Measurements from ENCODE around the gene ARNT2. TPM values are rescaled to one million over a fixed set of nuclear protein-coding genes. Genes with fewer than 3 reads are reported as not detected.

The ARNT2 gene
- total and polyA plus RNA-seq, 12 donors, result 0.71 to 6.7 (median 4.0) TPM

GRCh38 chr15:80611543-80612080, 207.4 kb downstream of the ARNT2 start:
- no peaks in the 10 kb centered on the region for H3K36me3 ChIP-seq
- no peaks in the 10 kb centered on the region for H3K9me3 ChIP-seq
- no peak overlapping the region for H3K4me3 ChIP-seq
- DNase-seq, result no peak
- H3K27ac ChIP-seq, result no peak overlapping the region
- H3K27me3 ChIP-seq, result no peaks in the 10 kb centered on the region
- no peak for ATAC-seq
- TF ChIP-seq, protein P1, sequence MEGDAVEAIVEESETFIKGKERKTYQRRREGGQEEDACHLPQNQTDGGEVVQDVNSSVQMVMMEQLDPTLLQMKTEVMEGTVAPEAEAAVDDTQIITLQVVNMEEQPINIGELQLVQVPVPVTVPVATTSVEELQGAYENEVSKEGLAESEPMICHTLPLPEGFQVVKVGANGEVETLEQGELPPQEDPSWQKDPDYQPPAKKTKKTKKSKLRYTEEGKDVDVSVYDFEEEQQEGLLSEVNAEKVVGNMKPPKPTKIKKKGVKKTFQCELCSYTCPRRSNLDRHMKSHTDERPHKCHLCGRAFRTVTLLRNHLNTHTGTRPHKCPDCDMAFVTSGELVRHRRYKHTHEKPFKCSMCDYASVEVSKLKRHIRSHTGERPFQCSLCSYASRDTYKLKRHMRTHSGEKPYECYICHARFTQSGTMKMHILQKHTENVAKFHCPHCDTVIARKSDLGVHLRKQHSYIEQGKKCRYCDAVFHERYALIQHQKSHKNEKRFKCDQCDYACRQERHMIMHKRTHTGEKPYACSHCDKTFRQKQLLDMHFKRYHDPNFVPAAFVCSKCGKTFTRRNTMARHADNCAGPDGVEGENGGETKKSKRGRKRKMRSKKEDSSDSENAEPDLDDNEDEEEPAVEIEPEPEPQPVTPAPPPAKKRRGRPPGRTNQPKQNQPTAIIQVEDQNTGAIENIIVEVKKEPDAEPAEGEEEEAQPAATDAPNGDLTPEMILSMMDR (IDR thresholded peaks at IDR 0.05), result no peak
- WGBS, 2 donors, result 83 to 90% methylated on average over 7 of the region's 7 CpGs
- intact Hi-C loops (cut with DNase I), result no loop called here
- peaks cover 2 to 30% (median 16%) of the 10 kb centered on the region in 9 donors for H3K4me1 ChIP-seq

- H3K27ac ChIP-seq, result no peak overlapping the region
- no peaks in the 10 kb centered on the region for H3K9me3 ChIP-seq
- H3K4me1 ChIP-seq, result peaks cover 2 to 23% (median 15%) of the 10 kb centered on the region in 9 donors
- no peaks in the 10 kb centered on the region for H3K27me3 ChIP-seq
- ATAC-seq (no peak), DNase-seq (no peak)
- whole genome bisulfite sequencing, 2 donors, result 89 to 91% methylated on average over 7 of the region's 7 CpGs
- no peaks in the 10 kb centered on the region for H3K36me3 ChIP-seq
- H3K4me3 ChIP-seq, result no peak overlapping the region
- intact Hi-C loops (cut with DNase I), result no loop called here
- TF ChIP-seq, protein P1 (IDR thresholded peaks at IDR 0.05), result no peak
Observed at GRCh38 chr15:80612118-80612823, 208.1 kb downstream of the ARNT2 start.

DNA sequence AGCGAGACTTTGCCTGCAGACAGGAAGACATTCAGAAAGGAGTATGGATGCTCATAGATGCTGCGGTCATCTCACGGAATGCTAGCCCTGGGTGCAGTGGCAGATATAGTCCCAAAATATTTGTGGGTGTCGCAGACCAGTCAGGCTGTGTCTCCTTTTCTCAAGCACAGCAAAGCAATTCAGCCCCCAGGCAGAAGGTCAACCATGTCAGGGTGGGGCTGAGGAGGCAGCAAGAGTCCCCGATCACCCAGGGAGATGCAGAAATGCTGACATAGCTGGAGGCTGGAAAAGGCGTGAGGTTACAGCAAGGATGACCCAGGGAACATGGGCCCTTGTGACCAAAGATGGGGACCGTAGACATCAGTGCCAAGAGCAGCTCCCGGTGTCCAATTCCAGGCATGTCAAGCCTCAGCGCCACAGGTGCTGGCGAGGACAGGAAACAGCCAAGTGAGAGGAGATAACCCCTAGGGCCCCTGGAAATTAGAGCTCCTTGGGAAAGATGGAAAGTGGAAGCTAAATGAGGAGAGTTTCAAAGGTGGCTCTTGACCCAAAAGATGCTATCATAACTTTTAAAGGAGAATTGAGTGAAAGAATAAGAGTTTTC, 209.7 kb downstream of the ARNT2 start:
- H3K9me3 ChIP-seq, result no peaks in the 10 kb centered on the region
- H3K27me3 ChIP-seq, result no peaks in the 10 kb centered on the region
- H3K4me1 ChIP-seq, result peaks cover 2 to 16% (median 10%) of the 10 kb centered on the region in 9 donors
- H3K27ac ChIP-seq, result no peak overlapping the region
- ATAC-seq (no peak), DNase-seq (no peak)
- 56 to 63% methylated on average over 10 of the region's 10 CpGs for WGBS, 2 donors
- TF ChIP-seq, protein P1 (IDR thresholded peaks at IDR 0.05), result no peak
- no peak overlapping the region for H3K4me3 ChIP-seq
- intact Hi-C loops (cut with DNase I), result no loop called here
- no peaks in the 10 kb centered on the region for H3K36me3 ChIP-seq

DNA sequence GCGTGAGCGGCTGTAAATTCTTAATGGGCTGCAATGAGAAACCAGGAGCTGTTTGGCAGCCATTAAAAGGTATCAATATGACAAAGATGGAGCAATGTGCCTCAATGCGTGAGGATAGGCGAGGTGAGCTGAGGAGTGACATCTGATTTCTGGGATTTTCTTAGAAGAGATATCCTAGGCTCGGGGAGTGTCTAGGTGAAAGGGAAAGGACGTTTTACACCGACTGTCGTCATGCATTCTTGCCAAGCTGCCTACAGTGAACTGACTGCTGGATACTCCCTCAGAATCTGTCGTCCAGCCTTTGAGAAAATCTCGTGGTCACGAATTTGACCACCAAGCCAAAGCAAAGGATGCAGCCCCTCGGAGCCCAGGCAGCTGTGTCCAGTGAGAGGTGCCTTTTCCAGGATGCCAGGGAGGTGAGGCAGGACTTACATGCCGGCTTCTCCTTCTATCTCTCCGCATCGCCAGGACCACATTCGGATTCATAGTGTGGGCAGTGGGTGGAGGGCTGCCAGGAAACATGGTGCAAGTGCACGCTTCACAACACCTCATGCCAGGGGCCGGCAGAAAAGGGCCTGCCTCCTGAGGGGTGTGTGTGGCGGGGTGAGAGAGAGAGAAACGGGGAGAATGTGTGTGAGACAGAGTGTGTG, 210.7 kb downstream of the ARNT2 start:
- WGBS, 2 donors, result 92% methylated on average over 20 of the region's 20 CpGs
- no peak overlapping the region for H3K27ac ChIP-seq
- no peaks in the 10 kb centered on the region for H3K9me3 ChIP-seq
- DNase-seq (no peak), ATAC-seq (peak in 1 of 8 donors; percentile 16)
- peaks cover 2 to 18% (median 10%) of the 10 kb centered on the region in 9 donors for H3K4me1 ChIP-seq
- TF ChIP-seq, protein P1 (IDR thresholded peaks at IDR 0.05), result no peak
- H3K4me3 ChIP-seq, result no peak overlapping the region
- no peaks in the 10 kb centered on the region for H3K36me3 ChIP-seq
- H3K27me3 ChIP-seq, result no peaks in the 10 kb centered on the region
- intact Hi-C loops (cut with DNase I), result loop anchor here in 4 of 10 donors (5.0 kb wide), 1 partner anchor 162 kb away; the partner anchor contains the start of gene CEMIP (in 4 of the 4)
